GM21526 (cell line): ENCODE data around the gene SHISA2.

ENCODE experiments used
- ATAC-seq: cut with Tn5 transposase; IDR thresholded peaks from one replicate; pipeline ENCODE4 v1.9.1; 2021; ENCODE audit warnings: moderate library complexity; ENCODE audit not compliant: unreplicated experiment, low FRiP score

SHISA2 gene

DNA sequence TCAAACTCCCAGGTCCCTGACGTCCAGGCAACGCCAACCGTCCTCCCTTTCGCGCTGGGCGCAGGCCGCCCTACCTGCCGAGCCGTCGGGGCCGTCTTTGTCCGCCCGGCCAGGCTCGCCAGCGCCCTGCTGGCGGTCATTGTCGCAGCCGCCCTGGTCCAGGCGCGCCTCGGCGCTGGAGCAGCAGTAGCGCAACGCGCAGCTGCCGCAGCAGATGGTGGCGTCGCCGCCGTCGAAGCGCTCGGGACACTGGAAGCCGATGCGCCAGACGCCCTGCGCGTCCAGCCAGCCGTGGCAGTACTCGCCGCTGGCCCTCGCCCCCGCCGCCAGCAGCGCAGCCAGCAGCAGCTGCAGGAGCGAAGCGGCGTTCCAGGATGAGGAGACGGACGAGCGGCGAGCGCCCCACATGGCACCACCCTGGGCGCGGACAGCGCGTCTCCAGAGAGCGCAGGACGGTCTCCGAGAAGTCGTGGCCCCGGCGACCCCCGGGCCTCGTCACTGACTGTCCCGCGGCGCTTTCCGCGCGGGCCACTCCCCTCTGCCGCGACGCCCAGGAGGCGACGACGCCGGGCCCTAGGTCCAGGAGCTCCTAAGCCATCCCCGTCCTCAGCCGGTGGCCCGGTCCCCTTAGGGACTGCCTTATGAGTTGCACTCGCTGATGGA is 1.1 kb downstream of the SHISA2 start:
- ATAC-seq, result no peak

- ATAC-seq, result no peak
Measured at GRCh38 chr13:26048741-26049140, 3.1 kb downstream of the SHISA2 start.

GRCh38 chr13:26047040-26047439 is 4.8 kb downstream of the SHISA2 start:
- ATAC-seq, result no peak

GRCh38 chr13:26046639-26047038 is 5.2 kb downstream of the SHISA2 start:
- no peak for ATAC-seq

- ATAC-seq, result no peak
Measured at GRCh38 chr13:26045142-26045541, 6.7 kb downstream of the SHISA2 start.

GRCh38 chr13:26042785-26043184 is 9.0 kb downstream of the SHISA2 start:
- no peak for ATAC-seq

- no peak for ATAC-seq
Measured at GRCh38 chr13:26041444-26041843, 10.4 kb downstream of the SHISA2 start.

- no peak for ATAC-seq
Measured at GRCh38 chr13:26038931-26039475, 12.8 kb downstream of the SHISA2 start.

DNA sequence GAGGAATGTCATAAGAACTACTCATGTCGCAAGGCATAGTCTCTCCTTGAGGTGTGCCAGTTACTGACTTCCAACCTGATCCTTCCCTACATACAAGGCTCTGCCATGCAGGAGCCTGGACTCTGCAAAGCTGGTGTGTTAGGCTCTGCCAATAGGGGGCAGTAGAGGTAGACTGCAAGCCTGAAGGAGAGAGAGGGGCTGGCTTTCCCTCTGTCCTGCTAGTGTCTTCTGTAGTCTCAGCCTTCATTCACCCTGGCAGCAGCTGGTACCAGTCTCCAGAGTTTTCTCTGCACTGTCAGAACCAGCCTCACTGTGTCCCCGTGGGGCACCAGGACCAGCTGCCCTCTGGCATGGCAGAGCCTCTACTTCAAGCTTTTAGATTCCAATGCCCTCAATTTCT is 14.5 kb downstream of the SHISA2 start:
- no peak for ATAC-seq

DNA sequence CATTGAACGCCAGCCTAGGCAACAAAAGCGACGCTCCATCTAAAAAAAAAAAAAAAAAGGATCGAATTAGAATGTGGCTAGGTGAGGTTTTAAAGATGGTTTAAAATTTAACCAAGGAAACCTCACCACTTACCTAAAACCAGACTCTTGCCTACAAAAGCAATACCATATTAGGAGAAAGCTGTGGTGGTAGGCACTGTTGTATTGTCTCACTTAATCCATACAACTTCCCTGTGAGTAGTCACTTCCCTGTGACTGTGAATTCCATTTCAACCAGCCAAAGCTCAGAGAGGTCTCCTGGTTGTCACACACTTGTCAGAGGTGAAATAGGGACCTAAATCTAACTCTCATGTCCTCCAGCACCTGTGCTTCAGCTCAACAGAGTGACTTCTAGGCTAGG is 15.4 kb downstream of the SHISA2 start:
- no peak for ATAC-seq

GRCh38 chr13:26034018-26034417 is 17.8 kb downstream of the SHISA2 start:
- no peak for ATAC-seq

DNA sequence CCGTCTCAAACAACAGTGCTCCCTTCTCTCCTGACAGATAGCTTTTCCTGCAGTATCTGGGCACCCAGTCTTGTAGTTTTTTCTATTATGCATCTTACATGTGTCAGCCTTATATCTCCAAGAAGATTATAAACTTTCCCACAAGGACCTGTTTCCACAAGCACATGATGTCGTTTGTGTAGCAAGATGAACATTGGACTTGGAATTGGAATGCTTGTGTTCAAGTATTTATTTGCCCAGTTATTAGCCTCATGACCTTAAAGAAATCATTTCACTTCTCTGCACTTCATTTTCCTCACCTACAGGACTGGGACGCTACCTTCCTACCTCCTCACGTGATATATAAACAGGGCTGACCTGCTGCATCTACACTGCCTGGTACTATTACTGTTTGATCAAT is 21.5 kb downstream of the SHISA2 start:
- no peak for ATAC-seq

DNA sequence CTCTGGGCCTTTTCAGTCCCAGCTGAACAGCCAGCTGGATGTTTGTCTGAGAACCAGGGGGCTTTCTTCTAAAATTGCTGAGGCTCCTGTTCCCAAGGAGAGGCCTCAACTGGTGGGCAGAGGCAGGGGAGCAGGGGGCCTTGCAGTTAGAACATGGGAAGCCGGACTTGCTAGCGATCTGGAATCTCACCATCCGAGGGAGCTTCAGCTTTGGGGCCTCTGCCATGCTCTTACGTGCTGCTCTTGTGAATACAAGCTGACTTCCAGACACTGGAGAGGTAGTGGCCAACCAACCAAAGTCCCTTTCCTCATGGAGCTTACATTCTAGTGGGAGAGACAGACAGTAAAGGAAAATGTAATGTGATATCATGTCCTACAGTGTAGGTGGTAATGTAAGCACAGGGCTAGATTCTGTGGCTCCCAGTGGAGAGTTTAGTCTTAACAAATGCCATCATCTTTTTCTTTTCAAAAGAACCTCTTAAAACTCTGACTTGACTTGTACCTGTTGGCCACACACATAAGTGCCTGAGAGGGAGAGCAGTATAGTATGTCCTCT is 22.2 kb downstream of the SHISA2 start:
- no peak for ATAC-seq

GRCh38 chr13:26026211-26026610 is 25.6 kb downstream of the SHISA2 start:
- no peak for ATAC-seq

DNA sequence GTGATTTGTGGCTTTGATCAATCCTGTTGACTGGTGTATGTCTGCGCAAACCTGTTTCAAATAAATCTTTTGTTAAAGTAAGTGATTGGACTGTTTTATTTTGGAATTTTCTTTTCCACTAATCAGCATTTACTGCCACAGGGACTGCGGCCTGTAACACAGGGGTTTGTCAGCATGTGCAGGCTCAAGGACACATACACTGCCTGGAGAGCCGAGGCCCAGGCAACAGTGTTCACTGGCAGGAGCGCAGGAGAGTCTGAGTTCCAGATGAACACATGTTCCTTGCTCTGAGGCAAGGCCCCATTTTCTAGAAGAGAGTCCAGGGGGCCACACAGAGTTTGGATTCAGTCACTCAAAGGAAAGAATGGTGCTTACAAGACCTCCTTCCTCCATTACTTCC is 26.0 kb downstream of the SHISA2 start:
- no peak for ATAC-seq

GRCh38 chr13:26025196-26025595 is 26.6 kb downstream of the SHISA2 start:
- ATAC-seq, result no peak

DNA sequence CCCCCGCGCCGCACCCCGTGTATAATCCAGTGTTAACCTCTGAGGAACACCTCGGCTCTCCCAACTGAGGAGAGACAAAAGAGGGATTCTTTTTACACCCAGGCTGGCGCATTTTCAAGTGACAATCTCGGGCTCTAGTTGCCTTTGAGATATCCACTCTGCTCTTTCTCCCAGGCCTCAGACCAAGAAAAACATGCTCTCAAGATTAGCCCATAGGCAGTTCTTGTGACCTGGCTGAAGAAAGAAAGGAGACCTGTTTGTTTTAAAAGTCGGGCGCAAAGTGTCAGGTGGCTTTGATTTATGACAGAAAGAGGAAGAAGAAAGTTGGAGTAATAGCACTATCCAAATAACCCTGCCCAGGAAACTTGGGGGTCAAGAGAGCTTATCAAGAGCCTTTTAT is 27.3 kb downstream of the SHISA2 start:
- ATAC-seq, result no peak

DNA sequence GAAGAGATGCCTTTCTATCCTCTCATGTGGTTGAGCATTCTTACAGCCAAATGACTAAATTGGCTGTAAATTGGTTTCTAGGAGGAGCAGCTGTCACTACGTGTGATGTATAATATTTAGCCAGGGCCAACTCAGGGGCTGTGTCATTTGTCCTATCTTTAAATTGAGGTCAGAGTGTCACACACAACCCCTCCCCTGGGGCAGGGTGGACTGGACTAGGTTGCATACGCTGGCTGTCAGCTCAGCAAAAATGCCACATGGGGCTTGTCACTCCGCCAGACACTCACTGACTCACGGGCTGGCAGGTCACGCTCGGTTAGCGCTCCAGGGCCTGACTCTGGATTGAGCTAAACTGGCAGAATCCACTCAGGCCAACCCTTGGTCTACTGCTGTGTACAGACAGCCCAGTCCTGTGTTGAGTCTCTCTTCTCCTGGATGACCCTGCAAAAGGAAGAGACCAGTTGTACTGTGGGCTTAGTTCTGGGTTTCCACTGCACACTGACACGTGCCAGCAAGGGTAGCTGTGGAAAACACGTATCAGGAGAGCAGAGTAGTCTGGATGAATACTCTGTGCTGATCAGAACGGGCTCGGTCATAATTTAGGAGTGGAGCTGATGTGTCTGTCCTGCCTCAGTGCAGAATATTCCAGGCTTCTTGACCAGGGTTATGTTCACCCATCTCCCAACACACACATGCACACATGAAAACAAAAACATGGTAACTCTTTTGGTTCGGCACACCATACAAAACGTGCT is 29.1 kb downstream of the SHISA2 start:
- ATAC-seq, result no peak

DNA sequence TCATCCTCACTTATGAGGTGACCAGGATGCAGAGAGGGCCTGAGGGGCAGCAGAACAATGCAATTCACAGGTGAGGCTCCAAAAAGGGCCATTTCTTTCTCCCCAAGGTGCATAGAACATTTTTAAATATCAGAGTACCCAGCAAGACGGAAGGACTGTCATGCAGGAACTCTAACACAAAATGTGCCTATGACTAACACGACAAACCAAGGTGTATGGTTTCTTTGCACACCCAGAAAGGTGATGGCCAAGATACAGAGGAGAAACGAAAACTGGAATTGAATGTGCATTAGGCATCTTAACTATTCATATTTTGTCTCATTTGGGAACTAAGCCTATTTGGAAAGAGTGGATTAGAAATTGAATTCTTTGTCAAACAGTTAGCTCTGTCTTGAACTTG is 29.9 kb downstream of the SHISA2 start:
- no peak for ATAC-seq

DNA sequence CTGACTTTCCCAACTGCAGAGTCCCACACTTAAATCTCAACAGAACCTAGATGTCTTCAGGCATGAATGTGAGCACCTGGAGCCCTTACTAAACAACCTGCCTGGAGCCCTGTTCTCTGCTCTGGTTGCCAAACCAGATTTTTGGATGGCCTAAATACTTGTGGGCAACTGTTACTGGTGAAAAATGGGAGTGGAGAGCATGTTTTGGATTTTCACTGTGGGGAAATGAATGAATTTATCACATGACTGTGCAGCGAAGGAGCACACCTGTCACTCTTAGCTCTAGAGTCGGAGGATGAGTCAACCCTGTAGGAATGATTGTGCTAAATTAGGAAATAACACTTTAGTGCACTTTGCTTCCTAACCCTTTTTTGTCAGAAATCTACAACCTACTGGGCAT is 30.3 kb downstream of the SHISA2 start:
- ATAC-seq, result no peak

DNA sequence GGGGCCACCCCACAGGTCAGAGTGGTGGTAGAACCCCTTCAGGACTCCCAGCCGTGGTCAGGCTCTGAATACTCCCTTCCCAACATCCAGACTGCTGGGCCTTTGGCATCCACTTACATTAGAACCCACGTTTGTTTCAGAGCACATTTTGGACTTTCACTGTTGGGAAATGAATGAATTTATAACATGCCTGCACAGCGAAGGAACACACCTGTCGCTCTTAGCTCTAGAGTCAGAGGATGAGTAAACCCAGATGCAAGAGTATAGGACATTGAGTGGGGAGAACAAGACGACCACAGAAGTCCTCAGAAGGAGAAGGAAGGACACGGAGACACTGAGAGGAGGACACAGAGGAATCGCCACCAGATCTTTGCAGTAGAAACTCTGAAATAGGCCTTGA is 30.9 kb downstream of the SHISA2 start:
- no peak for ATAC-seq
